Measurements from ENCODE around the gene ADAT3. TPM values are rescaled to one million over a fixed set of nuclear protein-coding genes. Genes with fewer than 3 reads are reported as not detected.
A peak's percentile ranks its signal among the peaks of the same experiment; 100 is the strongest.

ADAT3 gene
- total RNA-seq, 1 experiment from 2014 or later = 6.7 TPM

DNA sequence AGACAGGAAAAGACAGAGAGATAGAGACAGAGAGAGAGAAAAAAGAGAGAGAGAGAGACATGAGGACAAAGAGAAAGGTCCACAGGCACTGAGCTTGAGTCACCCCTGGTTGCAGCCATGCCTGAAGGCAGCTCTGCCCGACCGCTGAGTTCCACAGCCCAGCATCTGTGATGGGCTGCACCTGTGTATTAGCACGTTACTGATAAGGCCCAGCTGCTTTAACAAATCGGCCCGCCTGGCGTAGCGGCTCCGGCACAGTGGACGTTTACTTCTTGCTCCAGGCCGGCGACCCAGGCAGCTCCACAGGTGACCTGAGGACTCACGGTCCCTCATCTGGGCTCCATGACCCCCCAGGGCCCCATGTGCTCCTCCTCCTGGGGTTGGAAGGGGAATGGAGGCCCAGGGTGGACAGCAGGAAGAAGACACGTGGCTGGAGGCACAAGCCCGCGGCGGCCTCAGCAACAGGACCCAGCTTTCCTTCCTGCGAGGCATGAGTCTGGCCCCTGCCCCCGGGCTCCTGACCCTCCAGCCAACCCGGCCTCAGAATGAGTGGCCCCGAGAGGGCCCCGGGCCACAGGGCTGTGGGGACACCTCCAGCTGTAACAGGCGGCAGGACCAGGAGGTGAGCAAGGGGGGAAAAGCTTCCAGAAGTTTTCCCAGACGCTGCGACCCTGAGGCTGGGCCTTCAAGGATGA lies 31.9 kb downstream of the ADAT3 start:
- no peak for DNase-seq (ENCODE audit: low read depth)

DNA sequence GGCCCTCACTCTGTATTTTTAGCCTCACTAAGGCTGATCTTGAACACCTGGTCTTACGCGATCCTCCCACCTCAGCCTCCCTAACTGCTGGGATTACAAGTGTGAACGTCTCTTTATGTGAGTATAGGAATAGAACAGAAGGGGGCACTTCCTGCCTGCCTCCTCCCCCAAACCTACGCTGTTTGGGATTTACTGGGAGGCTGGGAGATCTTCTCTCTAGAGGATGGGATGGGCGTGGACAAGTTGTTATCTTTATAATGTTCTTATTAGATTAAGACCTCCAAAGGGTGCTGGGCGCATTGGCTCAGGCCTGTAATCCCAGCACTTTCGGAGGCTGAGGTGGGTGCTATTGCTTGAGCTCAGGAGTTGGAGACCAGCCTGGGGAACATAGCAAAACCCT lies 32.9 kb downstream of the ADAT3 start:
- DNase-seq (ENCODE audit: low read depth) = no peak

DNA sequence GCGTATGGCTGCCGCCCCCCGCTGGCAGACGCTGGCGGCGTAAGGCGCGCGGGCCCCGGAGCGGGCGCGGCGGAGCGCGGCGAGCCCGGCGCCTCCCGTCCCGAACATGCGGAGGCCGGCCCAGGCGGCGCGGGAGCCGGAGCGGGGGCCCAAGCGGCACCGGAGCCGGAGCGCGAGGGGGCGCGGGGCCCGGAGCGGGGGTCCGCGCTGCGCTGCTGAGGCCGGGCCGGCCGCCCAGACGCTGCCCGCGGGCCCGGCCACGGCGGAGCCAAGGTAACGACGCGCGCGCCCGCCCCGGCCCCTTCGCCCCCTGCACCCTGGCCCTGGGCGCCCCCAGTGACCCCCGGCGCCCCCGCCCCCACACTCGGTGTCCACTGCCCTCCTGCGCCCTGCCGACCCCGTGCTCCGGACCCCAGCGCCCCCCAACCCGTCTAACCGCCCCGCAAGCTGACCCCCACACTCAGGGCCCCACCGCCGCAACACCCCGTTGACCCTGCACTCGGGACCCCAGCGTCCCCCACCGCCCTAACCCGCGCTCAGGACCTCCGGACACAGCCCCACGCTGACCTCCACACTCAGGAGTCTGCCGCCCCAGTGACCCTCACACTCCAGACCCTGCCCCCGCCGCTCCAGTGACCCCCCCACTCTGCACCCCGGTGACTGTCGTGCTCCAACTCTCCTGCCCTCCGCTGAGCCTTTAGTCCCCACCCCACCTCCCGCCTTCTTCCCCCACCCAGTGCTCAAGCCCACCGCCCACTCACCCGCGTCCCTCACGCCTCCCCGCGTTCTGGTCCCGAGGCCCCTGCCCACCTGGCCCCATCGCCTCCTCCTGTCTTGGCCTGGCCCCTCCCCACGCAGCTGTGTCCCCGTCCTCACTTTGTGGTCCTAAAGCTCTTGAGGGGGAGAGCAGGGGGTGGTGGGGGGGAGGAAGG lies 36.2 kb downstream of the ADAT3 start, which contains the start of gene CSNK1G2:
Gene CSNK1G2, plus strand, starts transcription at position 27 of the 932 bp plus-strand sequence. CDS start 28,601 bp downstream, outside the sequence.
- DNase-seq (ENCODE audit: low read depth) = no peak

DNA sequence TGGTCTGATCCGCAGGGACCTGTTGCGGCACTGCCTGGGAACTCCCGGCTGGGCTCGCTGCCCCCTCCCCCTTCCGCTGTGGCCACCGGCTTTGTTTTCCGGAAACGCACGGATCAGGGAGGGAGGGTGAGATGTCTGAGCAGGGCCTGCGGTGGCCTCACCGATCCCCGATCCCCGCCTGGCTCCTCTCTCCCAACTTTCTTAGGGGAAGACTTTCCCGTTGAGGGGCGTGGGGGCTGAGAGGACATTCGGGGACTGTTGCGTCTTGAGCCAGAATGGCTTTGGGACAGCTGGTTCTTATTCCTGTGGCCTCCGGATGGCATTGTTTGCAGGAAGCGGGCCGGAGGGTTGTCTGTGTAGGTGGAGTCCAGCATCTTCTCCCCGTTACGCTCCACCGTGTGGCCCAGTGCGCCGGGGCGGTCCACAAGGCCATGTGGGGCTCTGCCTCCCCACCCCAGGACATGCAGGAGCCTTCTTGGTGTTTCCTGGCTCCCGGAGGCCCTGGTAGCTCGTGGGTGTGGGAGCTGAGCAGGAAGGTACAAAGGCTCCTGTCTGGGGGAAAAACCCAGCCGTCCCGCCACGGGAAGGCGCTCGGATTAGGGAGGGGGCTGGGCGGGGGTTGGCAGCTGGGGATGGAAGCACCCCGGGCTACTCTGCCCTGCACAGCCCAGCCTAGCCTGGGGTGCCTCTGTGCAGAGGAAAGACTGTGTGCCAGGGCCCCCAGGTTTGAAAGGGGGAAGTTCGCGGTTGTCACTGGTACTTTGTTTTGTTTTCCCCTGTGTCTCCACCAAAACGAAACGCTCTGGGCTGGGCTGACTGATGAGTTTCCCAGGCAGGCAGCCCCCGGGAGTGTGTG lies 37.1 kb downstream of the ADAT3 start:
- DNase-seq (ENCODE audit: low read depth) = peak; percentile 76

DNA sequence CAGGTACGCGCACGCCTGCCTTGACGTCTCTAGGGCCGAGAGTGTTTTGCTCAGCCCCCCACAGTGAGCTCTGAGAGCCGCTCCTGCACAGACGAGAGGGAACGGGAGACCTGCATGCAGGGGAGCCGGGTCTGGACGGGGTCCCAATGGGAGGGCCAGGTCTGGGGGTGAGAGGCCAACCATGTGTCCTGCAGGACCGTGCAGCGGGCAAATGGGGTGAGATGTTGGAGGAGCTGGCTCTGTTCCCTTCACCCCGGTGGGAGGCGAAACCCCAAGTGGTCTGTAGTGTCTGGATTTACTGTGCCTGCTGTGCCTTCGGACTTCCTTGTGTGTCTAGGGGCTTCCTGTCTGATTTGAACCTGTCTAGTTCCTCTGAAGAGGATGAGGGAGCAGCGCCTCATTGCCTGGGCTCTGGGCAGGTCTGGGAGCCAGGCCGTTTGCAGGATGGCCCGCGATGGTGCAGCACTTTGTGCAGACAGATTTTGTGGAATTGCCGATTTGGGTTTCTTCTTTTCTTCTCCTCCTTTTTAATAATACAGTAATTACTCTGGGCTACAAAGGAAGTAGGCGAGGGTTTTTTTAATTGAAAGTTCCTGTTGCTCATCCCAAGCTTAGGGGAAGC lies 37.8 kb downstream of the ADAT3 start:
- no peak for DNase-seq (ENCODE audit: low read depth)

DNA sequence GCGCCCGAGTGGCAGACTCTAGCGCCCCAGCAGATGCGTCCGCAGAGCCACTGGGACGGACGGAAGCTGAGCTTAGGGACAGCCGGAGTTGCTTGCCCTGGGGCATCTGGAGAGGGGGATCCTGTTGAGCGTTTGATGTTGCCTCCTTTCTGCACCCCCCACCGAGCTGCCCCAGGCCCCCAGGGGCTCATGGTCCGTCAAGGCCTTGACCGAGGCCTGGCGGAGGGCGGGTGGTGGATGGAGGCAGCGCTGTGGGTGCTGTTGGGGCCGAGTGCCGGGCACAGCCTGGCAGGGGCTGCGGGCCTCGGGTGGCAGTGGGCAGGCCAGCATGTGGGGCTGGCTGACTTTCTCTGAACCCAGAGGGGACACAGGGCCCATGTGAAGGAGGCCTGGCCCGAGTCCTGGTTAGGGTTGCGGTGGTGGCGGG lies 38.5 kb downstream of the ADAT3 start:
- no peak for DNase-seq (ENCODE audit: low read depth)

DNA sequence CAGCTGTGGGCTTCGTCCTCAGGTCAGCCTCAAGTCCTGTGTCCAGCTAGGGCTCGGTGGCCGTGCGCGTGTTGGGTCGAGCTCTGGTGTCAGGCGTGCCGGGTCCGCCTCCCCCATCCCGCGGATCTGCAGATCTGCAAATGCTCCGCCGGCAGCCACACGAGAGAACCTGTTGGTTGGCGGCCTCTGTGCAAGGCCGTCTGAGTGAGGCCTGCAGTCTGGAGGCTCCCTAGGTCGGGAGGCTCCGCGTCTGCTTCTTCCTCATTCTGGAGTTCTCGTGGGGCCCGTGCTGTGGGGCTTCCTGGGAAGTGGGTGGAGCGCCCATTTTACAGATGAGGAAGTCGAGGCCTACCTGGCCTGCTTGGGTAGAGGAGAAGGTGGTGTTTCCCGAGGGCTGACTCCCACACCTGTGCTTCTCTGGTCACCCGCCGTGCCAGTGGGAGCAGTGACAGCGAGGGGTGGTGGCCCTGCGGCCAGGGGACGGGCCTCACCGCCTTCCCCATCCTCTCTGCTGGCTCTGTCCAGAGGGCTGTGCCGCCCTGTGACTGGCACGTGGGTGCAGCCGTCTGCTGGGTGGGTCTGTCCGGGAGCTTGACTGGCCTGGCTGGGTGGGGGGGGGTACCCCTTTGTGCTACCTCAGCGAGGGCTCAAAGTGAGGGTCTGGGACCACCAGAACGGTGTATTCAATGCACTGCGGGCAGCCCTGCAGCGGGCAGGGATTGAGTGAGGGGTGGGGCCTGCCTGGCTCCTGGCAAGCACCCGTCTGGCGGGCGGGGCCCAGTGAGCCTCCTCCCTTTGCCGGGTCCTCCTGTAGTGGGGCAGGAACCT lies 39.1 kb downstream of the ADAT3 start:
- DNase-seq (ENCODE audit: low read depth) = no peak

DNA sequence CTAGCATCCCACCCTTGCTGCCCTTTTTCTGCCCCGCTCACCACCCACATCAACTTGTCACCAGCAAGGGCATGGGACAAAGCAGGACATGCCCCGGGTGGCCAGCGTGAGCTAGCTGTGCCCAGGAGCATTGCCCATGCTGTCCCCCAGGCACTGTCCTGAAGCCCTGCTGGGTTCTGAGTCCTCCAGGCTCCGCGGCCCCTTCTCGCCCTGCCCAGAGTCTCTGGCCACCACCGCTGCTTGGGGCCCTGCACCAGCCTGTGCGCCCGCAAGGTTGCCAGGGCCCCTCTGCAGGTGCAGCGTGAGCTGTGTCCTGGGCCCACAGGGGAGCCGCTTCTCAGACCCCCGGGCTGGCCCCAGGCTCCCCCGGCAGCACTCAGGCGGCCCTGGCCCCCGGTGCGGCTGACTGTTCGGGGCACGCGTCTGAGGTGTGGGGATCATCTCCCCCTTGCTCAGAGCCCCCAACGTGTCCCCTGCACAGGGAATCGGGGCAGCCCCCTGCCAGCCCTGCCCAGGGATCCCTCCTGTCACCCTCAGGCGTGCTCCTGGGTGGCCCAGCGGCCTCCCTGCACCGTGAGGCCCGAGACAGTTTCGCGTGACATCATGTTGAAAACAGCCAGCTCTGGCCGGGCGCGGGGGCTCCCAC lies 39.8 kb downstream of the ADAT3 start:
- no peak for DNase-seq (ENCODE audit: low read depth)

DNA sequence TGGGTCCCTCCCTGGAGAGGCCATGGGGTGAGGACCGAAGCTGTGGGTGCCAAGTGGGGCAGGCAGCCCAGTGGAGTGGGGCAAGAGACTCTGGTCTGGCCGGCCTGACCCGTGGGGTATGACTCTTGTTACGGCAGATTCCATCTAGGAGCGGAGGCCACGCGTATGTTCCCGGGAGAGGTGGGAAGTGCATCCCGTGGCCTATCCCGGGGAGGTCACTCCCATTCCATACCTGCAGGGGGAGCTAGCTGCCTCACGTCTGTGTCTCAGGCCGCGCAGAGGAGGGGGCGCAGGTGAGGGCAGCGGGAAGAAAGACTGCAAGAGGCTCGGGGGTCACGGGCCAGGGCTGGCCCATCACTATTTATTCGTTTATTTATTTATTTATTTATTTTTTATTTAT lies 40.7 kb downstream of the ADAT3 start:
- no peak for DNase-seq (ENCODE audit: low read depth)

DNA sequence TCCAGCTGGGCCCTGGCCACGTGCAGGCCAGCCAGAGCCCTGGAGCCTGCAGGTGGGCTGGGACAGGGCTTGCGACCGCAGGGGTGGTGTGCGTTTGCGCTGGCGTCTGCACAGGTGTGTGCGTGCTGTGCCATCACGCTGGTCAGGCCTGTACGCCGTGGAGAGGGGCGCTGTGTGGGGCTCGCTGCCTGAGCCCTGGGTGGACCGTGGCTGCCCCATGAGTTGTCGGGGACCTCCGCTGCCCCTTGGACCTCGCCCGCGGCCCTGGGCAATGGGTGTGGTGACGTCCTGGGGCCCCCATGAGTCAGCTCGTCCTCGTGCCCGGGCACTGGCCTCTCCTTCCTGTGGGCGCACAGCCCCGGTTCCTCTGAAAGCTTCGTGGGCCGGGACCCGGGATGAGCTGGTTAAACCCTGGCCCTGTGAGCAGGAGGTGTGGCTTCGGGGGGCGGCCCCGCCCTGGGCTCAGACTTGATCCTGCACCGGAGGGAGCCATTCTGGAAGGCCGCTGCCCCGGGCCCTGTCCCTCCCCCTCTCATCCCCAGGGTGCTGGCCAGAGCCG lies 42.5 kb downstream of the ADAT3 start:
- DNase-seq (ENCODE audit: low read depth) = no peak

DNA sequence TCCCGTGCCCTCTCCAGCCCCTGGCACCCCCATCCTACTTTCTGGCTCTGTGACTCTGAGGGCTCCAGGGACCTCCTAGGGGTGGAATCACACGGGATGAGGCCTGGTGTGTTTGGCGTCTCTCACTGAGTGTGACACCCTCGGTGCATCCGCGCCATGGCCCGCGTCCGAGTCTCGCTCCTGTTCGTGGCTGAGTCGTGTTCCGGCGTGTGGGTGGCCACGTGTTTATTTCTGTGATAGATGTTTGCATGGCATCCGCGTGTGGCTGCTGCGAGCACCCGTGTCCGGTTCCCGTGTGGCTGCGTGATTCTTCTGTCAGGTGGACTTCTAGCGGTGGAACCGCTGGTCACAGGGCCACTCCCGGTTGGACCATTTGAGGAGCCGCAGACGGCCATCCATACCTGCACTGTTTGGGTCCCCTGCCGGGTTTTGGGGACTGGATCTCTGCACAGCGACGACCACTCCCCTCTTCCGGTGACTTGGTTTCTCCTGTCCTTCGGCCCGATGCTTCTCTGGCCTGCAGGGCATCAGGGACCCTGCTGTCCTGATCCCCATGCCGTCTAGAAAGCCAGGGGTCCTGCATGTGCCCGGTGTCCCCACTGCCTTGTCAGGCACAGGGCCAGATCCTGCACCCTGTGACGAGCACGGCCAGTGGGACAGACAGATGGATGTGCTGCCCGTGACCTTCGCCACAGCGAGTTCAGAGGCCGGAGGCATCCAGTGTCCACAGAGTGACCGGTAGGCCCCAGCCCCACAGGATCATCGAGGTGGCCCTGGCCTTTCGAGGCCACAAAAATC lies 44.3 kb downstream of the ADAT3 start:
- DNase-seq (ENCODE audit: low read depth) = no peak

DNA sequence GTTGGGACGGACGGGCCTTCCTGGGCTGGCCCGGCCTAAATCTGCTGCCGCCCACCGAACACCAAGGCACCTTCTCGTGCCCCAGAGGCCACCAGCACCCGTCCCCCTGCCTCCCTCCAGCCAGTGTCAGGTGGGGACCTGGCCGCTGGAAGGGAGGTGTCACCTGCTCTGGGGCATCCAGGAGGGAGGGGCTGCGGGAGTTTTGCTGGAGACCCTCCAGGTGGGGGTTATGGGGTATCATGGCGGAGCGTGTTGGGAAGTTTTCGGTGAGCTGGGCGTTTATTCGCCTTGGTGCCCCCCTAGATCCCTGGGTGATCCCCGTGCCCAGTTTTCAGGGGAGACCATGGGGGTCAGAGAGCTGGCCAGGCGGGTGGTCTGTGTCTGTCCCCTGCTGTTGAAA lies 45.4 kb downstream of the ADAT3 start:
- DNase-seq (ENCODE audit: low read depth) = no peak

DNA sequence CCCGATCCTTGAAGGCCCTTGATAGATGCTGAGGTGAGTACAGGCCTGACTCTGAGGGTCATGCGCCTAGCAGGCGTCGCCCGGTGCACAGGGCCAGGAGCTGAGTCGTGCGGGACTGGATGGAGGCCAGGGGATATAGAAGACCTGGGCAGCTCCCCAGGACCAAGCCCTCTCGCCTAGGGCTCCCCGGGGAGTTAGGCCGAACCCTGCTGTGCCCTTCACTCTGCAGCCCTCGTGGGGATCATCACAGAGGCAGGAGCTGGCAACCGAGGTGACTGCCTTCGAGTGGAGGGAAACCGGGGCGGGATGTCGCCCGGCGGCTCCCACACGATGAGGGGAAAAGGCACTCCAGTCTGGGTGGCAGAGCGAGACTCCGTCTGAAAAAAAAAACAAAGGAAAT lies 47.4 kb downstream of the ADAT3 start:
- peak; percentile 22 for DNase-seq (ENCODE audit: low read depth)

DNA sequence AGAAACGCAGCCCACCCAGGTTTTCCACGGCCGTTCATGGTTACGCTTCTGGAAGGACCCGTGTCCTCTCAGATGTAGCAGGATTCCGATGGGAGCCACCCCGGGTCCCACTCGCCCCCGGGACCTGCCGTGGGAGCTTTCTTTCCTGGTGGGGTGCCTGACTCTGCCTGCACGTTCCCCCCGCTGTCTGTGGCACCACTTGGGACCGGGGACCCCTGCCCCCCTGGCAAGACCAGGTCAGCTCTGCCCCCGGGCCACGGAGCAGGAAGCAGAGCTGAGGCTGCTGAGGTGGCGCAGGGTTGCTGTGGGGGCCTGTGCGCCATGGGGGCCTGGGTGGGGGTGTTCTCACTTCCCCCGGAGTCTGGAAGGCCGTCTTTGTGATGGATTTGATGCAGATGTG lies 47.8 kb downstream of the ADAT3 start:
- DNase-seq (ENCODE audit: low read depth) = no peak

DNA sequence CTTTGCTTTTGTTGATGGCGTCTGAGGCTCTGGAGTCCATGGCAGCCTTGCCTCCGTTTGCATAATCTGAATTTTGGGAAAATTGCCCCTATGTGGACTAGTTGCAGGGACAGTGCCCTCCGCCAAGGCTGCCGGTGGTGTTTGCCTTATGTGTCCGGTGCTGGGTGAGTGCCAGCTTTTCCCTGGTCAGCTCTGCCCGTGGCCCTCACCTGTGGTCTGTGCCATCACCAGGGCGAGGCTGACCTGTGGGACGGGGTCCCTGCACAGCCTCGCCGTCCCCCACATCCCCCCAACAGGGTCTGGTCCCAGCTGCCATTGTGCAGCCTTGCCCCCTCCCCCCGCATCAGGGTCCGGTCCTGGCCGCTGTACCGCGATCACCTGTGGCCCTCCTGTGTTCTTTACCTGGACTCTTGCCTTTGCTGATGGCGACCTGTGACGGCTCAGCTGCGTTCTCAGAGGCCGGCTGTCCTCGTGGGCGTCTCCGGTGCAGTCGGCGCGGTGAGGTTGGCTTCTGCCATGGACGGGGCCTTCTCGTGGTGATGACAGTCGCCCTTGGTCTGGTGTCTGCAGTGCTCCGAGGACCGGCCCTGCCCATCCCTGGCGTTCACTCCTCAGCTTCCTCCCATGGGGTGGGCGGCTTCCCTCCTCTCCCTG lies 48.4 kb downstream of the ADAT3 start:
- DNase-seq (ENCODE audit: low read depth) = no peak

DNA sequence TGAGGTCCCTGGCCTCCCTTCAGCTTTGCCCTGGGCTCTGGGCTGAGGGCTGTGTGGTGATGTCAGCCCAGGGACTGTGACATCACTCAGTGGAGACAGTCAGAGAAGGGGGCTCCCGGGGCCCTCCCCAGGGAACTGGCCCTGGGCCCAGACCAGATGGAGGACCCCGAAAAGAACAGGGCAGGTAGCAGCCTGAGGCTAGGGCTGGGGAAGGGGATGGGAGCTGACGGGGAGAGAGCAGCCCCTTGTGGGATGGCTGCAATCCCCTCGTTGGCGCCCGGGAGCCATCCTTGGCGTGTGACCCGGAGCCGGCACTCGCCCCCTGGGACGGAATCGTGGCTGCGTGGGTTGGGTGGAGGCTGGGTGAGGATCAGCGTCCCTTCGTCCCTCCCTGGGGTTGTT lies 49.3 kb downstream of the ADAT3 start:
- no peak for DNase-seq (ENCODE audit: low read depth)

DNA sequence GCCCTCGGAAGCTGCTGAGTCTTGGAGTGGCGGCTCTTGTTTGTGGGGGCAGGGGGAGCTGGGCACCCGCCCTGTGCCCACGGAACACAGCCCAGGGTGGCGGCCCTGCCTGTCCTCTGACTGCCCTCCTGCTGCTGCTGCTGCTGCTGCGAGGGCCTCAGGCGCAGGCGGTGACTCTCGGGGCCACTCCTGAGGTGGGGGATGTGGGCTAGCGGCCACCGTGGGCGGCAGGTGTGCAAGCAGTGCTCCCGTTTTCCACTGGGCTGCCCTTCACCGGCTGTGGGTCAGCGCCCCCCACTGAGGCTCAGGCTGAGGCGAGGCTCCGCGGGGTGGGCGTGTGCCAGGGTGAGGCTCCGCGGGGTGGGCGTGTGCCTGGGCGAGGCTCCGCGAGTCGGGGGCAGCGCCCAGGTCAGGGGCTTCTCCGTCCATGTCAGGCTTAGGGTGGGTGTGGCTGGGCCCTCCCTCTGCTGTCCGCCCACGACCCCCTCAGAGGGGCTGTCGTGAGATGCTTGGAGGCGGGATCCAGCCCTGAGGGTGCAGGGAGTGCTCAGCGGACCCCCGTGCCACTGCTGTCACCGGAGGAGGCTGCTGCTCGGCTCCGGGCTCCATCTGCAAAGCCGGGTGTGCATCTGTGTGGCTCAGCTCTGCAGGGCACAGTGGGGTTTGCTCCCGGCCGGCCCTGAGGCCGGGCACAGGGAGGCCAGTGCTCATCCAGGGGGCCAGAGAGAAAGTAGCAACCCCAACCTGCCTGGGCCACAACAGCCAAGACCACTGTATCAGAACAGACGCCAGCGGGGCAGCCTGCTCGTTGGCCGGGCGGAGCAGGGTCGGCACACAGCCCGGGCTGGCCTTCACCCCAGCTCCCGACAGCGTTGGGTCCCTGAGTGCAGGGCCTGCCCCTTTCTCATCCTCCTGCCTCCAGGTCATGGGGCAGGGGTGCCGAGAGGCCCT lies 50.2 kb downstream of the ADAT3 start:
- DNase-seq (ENCODE audit: low read depth) = no peak

Measured in M059J (cell line).